SU-DHL-6 (cell line): Measurements from ENCODE around the gene TIMM22.
"Not testable (repeated sequence)": the region's sequence is repeated elsewhere in the genome, so short reads cannot be mapped to it uniquely, and the experiment has no call there.

Source experiments
- H2AFZ ChIP-seq: fragments of 200-600 bp; sonication (generic); 2 replicates; pipeline ENCODE4 v1.6.1; 2014; ENCODE audit warnings: low read depth, mild to moderate bottlenecking, moderate library complexity, mixed read lengths, antibody characterized with exemption, low read length; ENCODE audit not compliant: severe bottlenecking
- H3F3A ChIP-seq: fragments of 200-600 bp; shearing (Covaris generic); 2 replicates; pipeline ENCODE4 v1.6.0; 2016; ENCODE audit warnings: antibody characterized with exemption, mild to moderate bottlenecking; ENCODE audit not compliant: insufficient read depth
- H3K27ac ChIP-seq: fragments of 200-600 bp; sonication (generic); 2 replicates; pipeline ENCODE4 v1.5.1; 2016; ENCODE audit warnings: low read depth, mild to moderate bottlenecking, low read length, moderate library complexity, mixed read lengths
- H3K27me3 ChIP-seq: fragments of 200-600 bp; sonication (generic), shearing (Covaris generic); 2 replicates; pipeline ENCODE4 v1.6.0; 2014; ENCODE audit warnings: mild to moderate bottlenecking, low read length
- H3K36me3 ChIP-seq: fragments of 200-600 bp; sonication (generic); 2 replicates; pipeline ENCODE4 v1.6.1; 2014; ENCODE audit warnings: mild to moderate bottlenecking, low read length, mixed read lengths
- H3K4me2 ChIP-seq: fragments of 300-600, 200-600 bp; shearing (Covaris generic), sonication (generic); 2 replicates; pipeline ENCODE4 v1.6.0; 2014; ENCODE audit warnings: low read length, low read depth, mild to moderate bottlenecking; ENCODE audit not compliant: poor library complexity, severe bottlenecking
- H3K4me3 ChIP-seq: fragments of 200-600 bp; sonication (generic); 2 replicates; pipeline ENCODE4 v1.5.1; 2014; ENCODE audit warnings: antibody characterized with exemption, low read length, mild to moderate bottlenecking, mixed read lengths; ENCODE audit not compliant: insufficient read depth, poor library complexity, severe bottlenecking
- H3K79me2 ChIP-seq: fragments of 200-600 bp; sonication (generic); 2 replicates; pipeline ENCODE4 v1.6.1; 2014; ENCODE audit warnings: mild to moderate bottlenecking, low read length, moderate library complexity; ENCODE audit not compliant: insufficient read depth
- H3K9ac ChIP-seq: fragments of 200-600 bp; sonication (generic); 2 replicates; pipeline ENCODE4 v1.7.0; 2014; ENCODE audit warnings: mild to moderate bottlenecking, low read length
- H3K9me2 ChIP-seq: fragments of 200-600 bp; sonication (generic); replicated peaks from 2 replicates; pipeline ENCODE4 v1.6.1; 2014; ENCODE audit warnings: low read length; ENCODE audit not compliant: insufficient read depth
- H3K9me3 ChIP-seq: fragments of 200-600 bp; sonication (generic); 2 replicates; pipeline ENCODE4 v1.6.1; 2014; ENCODE audit warnings: low read length, mixed read lengths; ENCODE audit not compliant: insufficient read depth
- H4K20me1 ChIP-seq: fragments of 200-600 bp; sonication (generic); 2 replicates; pipeline ENCODE4 v1.6.1; 2014; ENCODE audit warnings: low read depth, mild to moderate bottlenecking, antibody characterized with exemption, low read length, moderate library complexity, mixed read lengths
- EZH2phosphoT487 ChIP-seq: fragments of 200-600 bp; sonication (generic), shearing (Covaris generic); conservative IDR thresholded peaks from 2 replicates; pipeline ENCODE4 v1.6.1; 2018; ENCODE audit warnings: mild to moderate bottlenecking, antibody characterized with exemption, low read length, moderate library complexity, mixed read lengths
- TF ChIP-seq, protein P1 (sequence below): fragments of 200-600 bp; sonication (generic); IDR thresholded peaks from one replicate; pipeline ENCODE4 v1.5.1; 2017; ENCODE audit warnings: antibody characterized with exemption, mild to moderate bottlenecking, low read length, moderate library complexity; ENCODE audit not compliant: insufficient read depth, poor library complexity, severe bottlenecking

Gene TIMM22

DNA sequence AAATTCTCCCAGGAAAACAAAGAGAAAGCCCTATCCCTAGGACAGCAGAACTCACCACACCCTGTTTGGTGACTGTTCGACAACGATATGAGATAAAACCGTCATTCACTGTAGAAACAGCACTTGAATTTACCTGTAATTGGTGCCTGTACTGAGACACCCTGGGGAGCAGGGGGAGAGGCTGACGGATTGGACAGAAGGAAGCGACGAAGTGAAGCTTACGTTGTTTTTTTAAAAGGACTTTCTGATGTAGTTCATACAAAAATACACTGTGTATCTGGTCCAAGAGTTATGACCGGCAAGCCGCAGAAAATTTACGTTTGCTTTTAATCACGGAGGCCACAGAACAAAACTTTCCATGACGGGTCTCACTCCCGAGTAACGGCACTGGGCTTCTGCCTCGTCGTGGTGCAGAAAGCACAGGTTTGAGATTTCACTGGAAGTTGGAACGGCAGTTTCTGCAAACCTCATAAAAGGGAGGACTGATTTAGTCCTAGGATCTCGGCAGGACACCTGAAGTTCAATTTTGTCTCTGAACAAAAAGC lies 27.0 kb upstream of the TIMM22 start:
- no peak overlapping the region for H3K4me2 ChIP-seq
- H3K27me3 ChIP-seq = no peaks in the 10 kb centered on the region
- no peak overlapping the region for H3K4me3 ChIP-seq
- H4K20me1 ChIP-seq = no peaks in the 10 kb centered on the region
- H3K9me2 ChIP-seq = no peaks in the 10 kb centered on the region
- H3K27ac ChIP-seq = no peak overlapping the region
- H3K9ac ChIP-seq = no peak overlapping the region
- H3K9me3 ChIP-seq = no peaks in the 10 kb centered on the region
- H3F3A ChIP-seq = no peaks in the 10 kb centered on the region
- H3K36me3 ChIP-seq = no peaks in the 10 kb centered on the region
- H2AFZ ChIP-seq = no peak overlapping the region
- TF ChIP-seq EZH2phosphoT487 = no peak
- TF ChIP-seq, protein P1, sequence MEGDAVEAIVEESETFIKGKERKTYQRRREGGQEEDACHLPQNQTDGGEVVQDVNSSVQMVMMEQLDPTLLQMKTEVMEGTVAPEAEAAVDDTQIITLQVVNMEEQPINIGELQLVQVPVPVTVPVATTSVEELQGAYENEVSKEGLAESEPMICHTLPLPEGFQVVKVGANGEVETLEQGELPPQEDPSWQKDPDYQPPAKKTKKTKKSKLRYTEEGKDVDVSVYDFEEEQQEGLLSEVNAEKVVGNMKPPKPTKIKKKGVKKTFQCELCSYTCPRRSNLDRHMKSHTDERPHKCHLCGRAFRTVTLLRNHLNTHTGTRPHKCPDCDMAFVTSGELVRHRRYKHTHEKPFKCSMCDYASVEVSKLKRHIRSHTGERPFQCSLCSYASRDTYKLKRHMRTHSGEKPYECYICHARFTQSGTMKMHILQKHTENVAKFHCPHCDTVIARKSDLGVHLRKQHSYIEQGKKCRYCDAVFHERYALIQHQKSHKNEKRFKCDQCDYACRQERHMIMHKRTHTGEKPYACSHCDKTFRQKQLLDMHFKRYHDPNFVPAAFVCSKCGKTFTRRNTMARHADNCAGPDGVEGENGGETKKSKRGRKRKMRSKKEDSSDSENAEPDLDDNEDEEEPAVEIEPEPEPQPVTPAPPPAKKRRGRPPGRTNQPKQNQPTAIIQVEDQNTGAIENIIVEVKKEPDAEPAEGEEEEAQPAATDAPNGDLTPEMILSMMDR = no peak
- H3K79me2 ChIP-seq = no peaks in the 10 kb centered on the region

DNA sequence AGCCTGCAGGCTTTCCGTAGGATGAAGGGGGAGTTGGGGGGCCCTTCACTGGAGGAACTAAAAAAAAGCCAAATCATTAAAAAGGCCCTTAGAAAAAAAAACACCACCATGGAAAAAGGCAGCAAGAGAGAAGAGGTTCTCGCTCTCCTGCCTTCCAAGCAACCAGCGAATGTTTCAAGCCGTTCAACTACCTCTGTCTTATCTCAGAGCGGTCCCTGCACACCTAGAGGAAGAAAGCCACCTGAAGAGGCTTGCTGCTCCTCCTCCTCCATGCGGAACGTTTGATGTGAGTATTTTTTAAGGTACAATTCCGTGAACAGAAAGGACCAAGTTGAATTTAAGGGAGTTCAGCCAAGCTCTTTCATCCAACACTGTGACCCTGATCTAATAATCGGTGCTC lies 26.6 kb upstream of the TIMM22 start:
- no peak overlapping the region for H3K9ac ChIP-seq
- no peak overlapping the region for H3K27ac ChIP-seq
- H3K79me2 ChIP-seq = no peaks in the 10 kb centered on the region
- no peaks in the 10 kb centered on the region for H3K9me2 ChIP-seq
- no peaks in the 10 kb centered on the region for H4K20me1 ChIP-seq
- no peak for TF ChIP-seq EZH2phosphoT487
- TF ChIP-seq, protein P1 = no peak
- no peaks in the 10 kb centered on the region for H3K9me3 ChIP-seq
- no peaks in the 10 kb centered on the region for H3F3A ChIP-seq
- no peaks in the 10 kb centered on the region for H3K27me3 ChIP-seq
- H3K36me3 ChIP-seq = no peaks in the 10 kb centered on the region
- no peak overlapping the region for H3K4me3 ChIP-seq
- H3K4me2 ChIP-seq = no peak overlapping the region
- H2AFZ ChIP-seq = no peak overlapping the region

DNA sequence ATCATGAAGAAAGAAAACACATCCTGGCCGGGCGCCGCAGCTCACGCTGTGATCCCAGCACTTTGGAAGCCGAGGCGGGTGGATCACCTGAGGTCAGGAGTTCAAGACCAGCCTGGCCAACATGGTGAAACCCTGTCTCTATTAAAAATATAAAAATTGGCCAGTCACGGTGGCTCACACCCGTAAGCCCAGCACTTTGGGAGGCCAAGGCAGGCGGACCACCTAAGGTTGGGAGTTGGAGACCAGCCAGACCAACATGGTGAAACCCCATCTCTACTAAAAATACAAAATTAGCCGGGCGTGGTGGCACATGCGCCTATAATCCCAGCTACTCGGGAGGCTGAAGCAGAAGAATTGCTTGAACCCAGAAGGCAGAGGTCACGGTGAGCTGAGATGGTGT lies 25.1 kb upstream of the TIMM22 start:
- not testable (repeated sequence) for H3K79me2 ChIP-seq, H3K27me3 ChIP-seq, H2AFZ ChIP-seq, H3K36me3 ChIP-seq, H3K9ac ChIP-seq, H4K20me1 ChIP-seq, H3K9me2 ChIP-seq, H3K27ac ChIP-seq, H3F3A ChIP-seq, H3K4me3 ChIP-seq, H3K9me3 ChIP-seq, H3K4me2 ChIP-seq

DNA sequence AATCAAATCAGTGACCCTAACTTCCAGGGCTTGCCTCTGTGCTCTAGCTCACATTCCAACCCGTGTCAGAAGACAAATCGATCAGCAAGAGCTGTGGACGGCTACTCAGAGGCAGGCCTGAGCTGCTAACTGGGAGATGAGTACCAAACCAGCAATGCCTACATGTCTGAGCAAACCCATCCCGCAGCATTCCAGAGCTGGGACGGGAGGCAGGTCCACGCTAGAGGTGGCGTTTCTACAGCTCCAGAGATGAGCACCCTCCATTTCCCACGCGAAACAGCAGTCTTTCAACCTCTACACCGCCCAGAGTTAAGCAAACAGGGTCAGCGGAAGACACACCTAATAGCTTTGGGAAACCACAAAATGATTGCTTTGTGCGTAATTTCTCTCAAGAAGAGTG lies 23.9 kb upstream of the TIMM22 start:
- Histone ChIP-seq H4K20me1 (no peaks in the 10 kb centered on the region), H3K4me2 (no peak overlapping the region)

DNA sequence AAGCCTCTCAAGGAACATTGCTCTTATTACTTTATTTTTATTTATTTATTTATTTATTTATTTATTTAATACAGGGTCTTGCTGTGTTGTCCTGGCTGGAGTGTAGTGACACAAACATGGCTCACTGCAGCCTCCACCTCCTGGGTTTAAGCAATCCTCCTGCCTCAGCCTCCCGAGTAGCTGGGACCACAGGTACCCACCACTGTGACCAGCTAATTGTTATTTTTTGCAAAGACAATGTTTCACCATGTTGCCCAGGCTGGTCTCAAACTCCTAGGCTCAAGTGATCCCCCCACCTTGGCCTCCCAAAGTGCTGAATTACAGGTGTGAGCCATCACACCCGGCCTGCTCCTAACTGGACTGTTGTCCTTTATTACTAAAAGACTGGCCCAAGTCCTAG lies 22.2 kb upstream of the TIMM22 start:
- H3K4me2 ChIP-seq, H3K36me3 ChIP-seq, H3K27me3 ChIP-seq, H3F3A ChIP-seq, H3K79me2 ChIP-seq, H3K27ac ChIP-seq, H3K9me3 ChIP-seq, H3K9ac ChIP-seq, H3K4me3 ChIP-seq, H4K20me1 ChIP-seq, H2AFZ ChIP-seq, H3K9me2 ChIP-seq: not testable (repeated sequence)

More for the DNA sequence above, 23.9 kb upstream of the TIMM22 start:
- Histone ChIP-seq H3K79me2 (no peaks in the 10 kb centered on the region), H3F3A (no peaks in the 10 kb centered on the region), H3K27ac (no peak overlapping the region), H3K4me3 (no peak overlapping the region), H3K9me2 (no peaks in the 10 kb centered on the region), H2AFZ (no peak overlapping the region), H3K9ac (no peak overlapping the region), H3K36me3 (no peaks in the 10 kb centered on the region), H3K27me3 (no peaks in the 10 kb centered on the region), H3K9me3 (no peaks in the 10 kb centered on the region)
- TF ChIP-seq, protein P1 = no peak
- TF ChIP-seq EZH2phosphoT487 = no peak
